Right atrium auricular region (tissue), 2 donors: Measurements from ENCODE around the gene TTC21A. TPM values are rescaled to one million over a fixed set of nuclear protein-coding genes. Genes with fewer than 3 reads are reported as not detected.

Experiments
- DNase-seq: peaks from one replicate; pipeline ENCODE4 v3.0.0-alpha.2; 2019; ENCODE audit warnings: low spot score
- H3K27ac ChIP-seq, 2 donors: fragments of 200-600 bp; sonication (generic); 1 replicate in 1 of 2; 2 replicates in 1 of 2; pipeline ENCODE4 v1.5.1; 2016 to 2019
- H3K27me3 ChIP-seq, 2 donors: fragments of 200-600 bp; sonication (generic); one replicate each; pipeline versions ENCODE4 v1.5.1 to v1.6.0; 2017 to 2019
- H3K36me3 ChIP-seq: fragments of 200-600 bp; sonication (generic); one replicate; pipeline ENCODE4 v1.5.1; 2016
- H3K4me1 ChIP-seq, 2 donors: fragments of 200-600 bp; sonication (generic); one replicate each; pipeline versions ENCODE4 v1.5.1 to v1.6.0; 2017 to 2019
- H3K4me3 ChIP-seq, 2 donors: fragments of 200-600 bp; sonication (generic); 1 replicate in 1 of 2; 2 replicates in 1 of 2; pipeline ENCODE4 v1.5.1; 2017 to 2019; ENCODE audit warnings: mild to moderate bottlenecking in 1 of 2, moderate library complexity in 1 of 2
- H3K9me3 ChIP-seq, 2 donors: fragments of 200-600 bp; sonication (generic); one replicate each; pipeline ENCODE4 v1.5.1; 2019
- total RNA-seq, 2 donors: library from RNA; depleted of rRNA; stranded (reverse); fragments of >200 nt; gene quantifications; one replicate each; pipeline ENCODE4 v1.1.0, GENCODE V29; 2016
- TF ChIP-seq, protein P1 (sequence below), 2 donors: fragments of 200-600 bp; sonication (generic); IDR thresholded peaks; one replicate each; pipeline ENCODE4 v1.5.1; 2019; ENCODE audit warnings: antibody characterized with exemption in 2 of 2

Gene TTC21A
- total RNA-seq, 2 donors from 2014 or later = 0.85 to 1.8 TPM

DNA sequence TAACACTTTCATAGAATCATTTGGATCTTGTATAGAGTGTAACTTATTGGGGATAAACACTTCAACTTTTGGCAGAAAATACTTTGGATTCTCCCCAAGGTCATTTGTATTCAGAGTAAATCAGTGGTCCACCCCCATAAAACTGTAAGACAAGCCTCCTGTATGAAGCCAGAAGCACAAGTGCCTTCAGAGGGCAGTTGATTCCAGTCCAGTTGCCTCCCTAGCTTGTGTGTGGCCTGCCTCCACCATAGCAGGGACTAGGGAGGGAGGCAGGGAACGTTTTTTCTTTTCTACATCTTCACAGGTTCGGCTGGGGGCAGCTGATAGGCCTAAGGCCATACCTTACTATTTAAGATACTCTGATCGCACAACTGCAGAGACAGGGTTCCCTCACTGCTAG, 11.7 kb upstream of the TTC21A start:
- TF ChIP-seq, protein P1, sequence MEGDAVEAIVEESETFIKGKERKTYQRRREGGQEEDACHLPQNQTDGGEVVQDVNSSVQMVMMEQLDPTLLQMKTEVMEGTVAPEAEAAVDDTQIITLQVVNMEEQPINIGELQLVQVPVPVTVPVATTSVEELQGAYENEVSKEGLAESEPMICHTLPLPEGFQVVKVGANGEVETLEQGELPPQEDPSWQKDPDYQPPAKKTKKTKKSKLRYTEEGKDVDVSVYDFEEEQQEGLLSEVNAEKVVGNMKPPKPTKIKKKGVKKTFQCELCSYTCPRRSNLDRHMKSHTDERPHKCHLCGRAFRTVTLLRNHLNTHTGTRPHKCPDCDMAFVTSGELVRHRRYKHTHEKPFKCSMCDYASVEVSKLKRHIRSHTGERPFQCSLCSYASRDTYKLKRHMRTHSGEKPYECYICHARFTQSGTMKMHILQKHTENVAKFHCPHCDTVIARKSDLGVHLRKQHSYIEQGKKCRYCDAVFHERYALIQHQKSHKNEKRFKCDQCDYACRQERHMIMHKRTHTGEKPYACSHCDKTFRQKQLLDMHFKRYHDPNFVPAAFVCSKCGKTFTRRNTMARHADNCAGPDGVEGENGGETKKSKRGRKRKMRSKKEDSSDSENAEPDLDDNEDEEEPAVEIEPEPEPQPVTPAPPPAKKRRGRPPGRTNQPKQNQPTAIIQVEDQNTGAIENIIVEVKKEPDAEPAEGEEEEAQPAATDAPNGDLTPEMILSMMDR (IDR thresholded peaks at IDR 0.05) = no peak
- no peak overlapping the region for H3K27ac ChIP-seq
- peaks cover 82% of the 10 kb centered on the region for H3K36me3 ChIP-seq
- H3K4me1 ChIP-seq = peaks cover 0 to 7% of the 10 kb centered on the region in 2 donors
- no peak overlapping the region for H3K4me3 ChIP-seq
- no peak for DNase-seq
- H3K9me3 ChIP-seq = no peaks in the 10 kb centered on the region
- no peaks in the 10 kb centered on the region for H3K27me3 ChIP-seq

DNA sequence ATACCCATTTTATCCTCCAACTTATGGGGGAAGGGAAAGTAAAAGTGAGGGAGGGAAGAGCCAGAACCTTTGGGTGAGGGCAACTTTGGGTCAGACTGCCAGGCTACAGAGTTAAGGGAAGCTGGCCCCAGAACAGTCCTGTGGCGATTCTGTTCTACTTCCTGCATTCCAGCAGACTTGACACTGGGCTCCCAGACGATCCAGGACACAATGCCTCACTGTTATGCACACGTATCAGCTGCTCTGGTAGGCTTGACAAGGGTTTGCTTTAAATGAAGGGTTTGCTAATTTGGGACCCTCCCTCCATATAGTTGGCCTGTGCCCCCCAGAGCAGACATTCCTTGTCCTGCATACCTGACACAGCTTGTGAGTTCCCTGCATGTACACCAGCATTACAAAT, 10.7 kb upstream of the TTC21A start:
- no peak overlapping the region for H3K4me3 ChIP-seq
- DNase-seq = no peak
- H3K4me1 ChIP-seq = peaks cover 0 to 14% of the 10 kb centered on the region in 2 donors
- TF ChIP-seq, protein P1 (IDR thresholded peaks at IDR 0.05) = no peak
- H3K9me3 ChIP-seq = no peaks in the 10 kb centered on the region
- peaks cover 75% of the 10 kb centered on the region for H3K36me3 ChIP-seq
- H3K27ac ChIP-seq = no peak overlapping the region
- no peaks in the 10 kb centered on the region for H3K27me3 ChIP-seq

DNA sequence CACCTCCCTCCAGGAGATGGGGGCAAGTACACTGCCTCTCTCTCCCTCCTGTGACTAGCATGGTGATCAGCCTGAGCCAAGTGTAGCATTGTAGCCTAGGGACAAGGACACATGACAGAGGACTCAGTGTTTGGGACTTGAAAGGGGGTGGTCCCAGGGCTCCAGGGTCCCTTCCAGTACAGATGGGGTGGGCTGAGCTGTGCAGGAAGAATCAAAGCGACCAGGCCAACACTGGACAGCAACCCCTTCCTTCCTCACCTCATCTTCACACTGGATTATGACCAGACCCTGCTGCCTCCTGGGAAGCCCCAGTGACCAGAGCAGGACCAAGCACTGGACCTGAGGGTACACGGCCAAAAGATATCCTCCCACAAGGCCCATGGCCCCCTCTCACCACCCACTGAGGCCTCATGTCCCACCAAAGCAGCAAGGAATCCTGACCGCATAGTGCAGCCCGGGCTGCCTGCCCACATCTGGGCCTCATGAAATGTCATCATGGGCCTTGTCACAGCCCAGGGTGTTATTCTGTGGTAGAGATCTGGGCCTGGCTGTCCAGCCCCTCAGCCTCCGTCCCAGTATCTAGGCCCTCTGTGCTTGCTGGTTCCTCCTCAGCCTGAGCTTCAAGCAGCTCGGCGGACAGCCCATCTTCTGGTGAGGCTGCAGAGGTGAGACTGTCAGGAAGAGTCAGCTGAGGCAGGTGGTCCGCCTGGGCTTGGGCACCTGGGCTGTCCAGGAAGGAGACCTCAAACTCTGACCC, 9.6 kb upstream of the TTC21A start:
- Histone ChIP-seq H3K4me1 (peaks cover 0 to 15% of the 10 kb centered on the region in 2 donors), H3K36me3 (peaks cover 67% of the 10 kb centered on the region), H3K9me3 (no peaks in the 10 kb centered on the region), H3K4me3 (no peak overlapping the region), H3K27ac (no peak overlapping the region), H3K27me3 (no peaks in the 10 kb centered on the region)
- no peak for DNase-seq
- TF ChIP-seq, protein P1 (IDR thresholded peaks at IDR 0.05) = no peak

DNA sequence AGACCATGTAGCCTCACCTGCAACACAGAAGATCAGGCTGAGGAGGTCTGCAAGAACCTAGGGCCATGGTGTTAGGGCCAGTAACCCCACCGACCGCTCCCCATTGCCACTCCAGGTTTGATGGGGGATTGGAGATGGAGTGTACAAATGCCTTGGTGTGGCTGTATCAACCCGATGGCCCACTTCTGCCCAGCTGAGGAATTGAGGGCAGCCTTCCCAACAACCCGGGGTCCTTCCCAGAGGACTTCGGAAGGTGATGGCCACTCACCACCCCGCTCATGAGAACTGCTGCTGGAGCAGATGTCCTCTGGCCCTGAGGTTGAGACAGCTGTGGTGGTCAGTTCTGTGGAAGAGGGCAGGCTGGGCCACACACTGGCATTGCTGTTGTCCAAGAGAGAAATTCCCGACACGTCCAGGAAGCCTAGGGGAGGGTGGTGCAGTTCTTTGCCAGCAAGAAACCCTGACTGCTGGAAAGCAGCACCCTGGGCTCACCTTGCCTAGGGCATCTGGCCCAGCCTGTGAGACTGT, 8.9 kb upstream of the TTC21A start:
- Histone ChIP-seq H3K27ac (no peak overlapping the region), H3K27me3 (no peaks in the 10 kb centered on the region), H3K9me3 (no peaks in the 10 kb centered on the region), H3K4me3 (no peak overlapping the region), H3K36me3 (peaks cover 61% of the 10 kb centered on the region), H3K4me1 (peaks cover 0 to 22% of the 10 kb centered on the region in 2 donors)
- DNase-seq = no peak
- TF ChIP-seq, protein P1 (IDR thresholded peaks at IDR 0.05) = no peak

DNA sequence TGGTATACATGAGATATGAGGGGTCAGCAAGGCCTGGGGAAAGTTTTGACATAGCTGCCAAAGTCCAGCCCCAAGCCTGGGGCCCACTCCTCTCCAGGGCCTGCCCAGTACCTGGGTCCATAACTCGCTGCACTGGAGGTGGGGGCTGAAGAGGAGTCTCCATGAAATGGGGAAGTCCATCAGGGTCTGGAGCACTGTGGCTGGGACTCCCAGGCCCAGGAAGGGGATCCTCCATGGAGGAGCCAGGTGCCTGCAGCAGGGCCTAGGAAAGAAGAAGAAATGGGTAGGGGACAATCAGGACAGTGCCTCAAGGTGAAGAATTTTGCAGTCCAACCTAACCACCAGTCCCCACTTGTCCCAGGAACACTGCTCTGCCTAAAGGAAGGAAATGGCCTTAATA, 8.2 kb upstream of the TTC21A start:
- no peak overlapping the region for H3K4me3 ChIP-seq
- H3K27ac ChIP-seq = no peak overlapping the region
- DNase-seq = no peak
- H3K36me3 ChIP-seq = peaks cover 57% of the 10 kb centered on the region
- TF ChIP-seq, protein P1 (IDR thresholded peaks at IDR 0.05) = no peak
- H3K4me1 ChIP-seq = peaks cover 0 to 29% of the 10 kb centered on the region in 2 donors
- no peaks in the 10 kb centered on the region for H3K9me3 ChIP-seq
- H3K27me3 ChIP-seq = no peaks in the 10 kb centered on the region
